ENCODE measurements around the gene HP1BP3.

DNA sequence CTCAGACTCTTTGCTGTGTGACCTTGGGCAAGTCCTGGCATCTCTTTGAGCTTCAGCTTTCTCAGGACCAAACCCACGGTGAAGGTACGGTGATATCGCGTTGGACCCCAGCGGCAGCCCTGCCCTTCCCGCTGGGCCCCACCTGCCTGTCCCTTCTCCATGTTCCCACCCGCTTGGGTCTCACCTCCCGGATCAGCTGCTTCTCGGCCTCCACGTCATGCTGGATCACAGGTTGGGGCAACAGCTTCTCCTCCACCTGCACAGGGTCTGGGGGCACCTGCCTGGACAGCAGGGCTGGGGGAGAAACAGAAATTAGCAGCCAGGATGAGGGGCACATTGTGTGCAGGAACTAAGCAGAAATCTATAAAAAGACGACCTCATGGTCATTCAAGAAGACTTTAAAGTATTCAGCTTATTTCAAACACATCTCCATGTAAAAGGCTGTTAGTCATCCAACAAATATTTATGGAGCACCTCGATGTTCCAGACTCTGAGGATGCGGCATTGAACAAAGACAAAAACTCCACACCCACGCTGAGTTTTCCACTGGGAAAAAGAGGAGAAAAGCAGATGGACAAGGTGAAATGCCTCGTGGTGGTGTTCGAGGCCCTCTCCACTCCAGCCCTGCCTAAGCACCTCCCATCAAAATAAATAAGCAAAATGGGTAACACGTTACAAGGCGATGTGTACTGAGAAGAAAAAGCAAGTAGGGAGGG lies 88.8 kb downstream of the HP1BP3 start:
- TF ChIP-seq, protein P1, sequence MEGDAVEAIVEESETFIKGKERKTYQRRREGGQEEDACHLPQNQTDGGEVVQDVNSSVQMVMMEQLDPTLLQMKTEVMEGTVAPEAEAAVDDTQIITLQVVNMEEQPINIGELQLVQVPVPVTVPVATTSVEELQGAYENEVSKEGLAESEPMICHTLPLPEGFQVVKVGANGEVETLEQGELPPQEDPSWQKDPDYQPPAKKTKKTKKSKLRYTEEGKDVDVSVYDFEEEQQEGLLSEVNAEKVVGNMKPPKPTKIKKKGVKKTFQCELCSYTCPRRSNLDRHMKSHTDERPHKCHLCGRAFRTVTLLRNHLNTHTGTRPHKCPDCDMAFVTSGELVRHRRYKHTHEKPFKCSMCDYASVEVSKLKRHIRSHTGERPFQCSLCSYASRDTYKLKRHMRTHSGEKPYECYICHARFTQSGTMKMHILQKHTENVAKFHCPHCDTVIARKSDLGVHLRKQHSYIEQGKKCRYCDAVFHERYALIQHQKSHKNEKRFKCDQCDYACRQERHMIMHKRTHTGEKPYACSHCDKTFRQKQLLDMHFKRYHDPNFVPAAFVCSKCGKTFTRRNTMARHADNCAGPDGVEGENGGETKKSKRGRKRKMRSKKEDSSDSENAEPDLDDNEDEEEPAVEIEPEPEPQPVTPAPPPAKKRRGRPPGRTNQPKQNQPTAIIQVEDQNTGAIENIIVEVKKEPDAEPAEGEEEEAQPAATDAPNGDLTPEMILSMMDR (IDR thresholded peaks at IDR 0.05; ENCODE audit: low read depth, low read length, missing input control) = no peak
- TF ChIP-seq SP1 (IDR thresholded peaks at IDR 0.05) (no peak), TAF1 (conservative IDR thresholded peaks at IDR 0.05) (no peak), YY1 (IDR thresholded peaks at IDR 0.05) (no peak)
- TF ChIP-seq, protein P2, sequence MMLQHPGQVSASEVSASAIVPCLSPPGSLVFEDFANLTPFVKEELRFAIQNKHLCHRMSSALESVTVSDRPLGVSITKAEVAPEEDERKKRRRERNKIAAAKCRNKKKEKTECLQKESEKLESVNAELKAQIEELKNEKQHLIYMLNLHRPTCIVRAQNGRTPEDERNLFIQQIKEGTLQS (IDR thresholded peaks at IDR 0.05) = no peak
